RWPE2 (cell line): Measurements from ENCODE around the gene C3orf52.

Experiments used
- ATAC-seq: fragments of 200-7000 bp; cut with Tn5 transposase; 3 replicates; pipeline ENCODE4 v1.9.1; 2021; ENCODE audit warnings: low read depth
- DNase-seq: peaks from one replicate; pipeline ENCODE4 v3.0.0-alpha.2; 2020; ENCODE audit warnings: low spot score
- H3K27ac ChIP-seq: fragments of 450-650 bp; 2 replicates; pipeline ENCODE4 v1.5.1; 2017; ENCODE audit warnings: mild to moderate bottlenecking; ENCODE audit not compliant: poor library complexity, severe bottlenecking
- H3K27me3 ChIP-seq: fragments of 250-450 bp; sonication (Bioruptor Pico); 2 replicates; pipeline ENCODE4 v1.5.1; 2021; ENCODE audit warnings: mild to moderate bottlenecking, moderate library complexity; ENCODE audit not compliant: insufficient read depth, poor library complexity, severe bottlenecking
- H3K36me3 ChIP-seq: fragments of 250-450 bp; sonication (Bioruptor Pico); 2 replicates; pipeline ENCODE4 v1.5.1; 2020; ENCODE audit warnings: low read depth, mild to moderate bottlenecking, moderate library complexity
- H3K4me1 ChIP-seq: fragments of 250-450 bp; sonication (Bioruptor Pico); 2 replicates; pipeline ENCODE4 v1.5.1; 2021; ENCODE audit warnings: mild to moderate bottlenecking, moderate library complexity; ENCODE audit not compliant: insufficient read depth, poor library complexity, severe bottlenecking
- H3K4me3 ChIP-seq: fragments of 250-450 bp; sonication (Bioruptor Pico); 2 replicates; pipeline ENCODE4 v1.5.1; 2021; ENCODE audit warnings: mild to moderate bottlenecking, moderate library complexity; ENCODE audit not compliant: severe bottlenecking
- H3K9me3 ChIP-seq: fragments of 250-450 bp; sonication (Bioruptor Pico); 2 replicates; pipeline ENCODE4 v1.5.1; 2021; ENCODE audit warnings: mild to moderate bottlenecking, moderate library complexity; ENCODE audit not compliant: severe bottlenecking
- TF ChIP-seq, protein P1 (sequence below): fragments of 450-650 bp; IDR thresholded peaks from one replicate; pipeline ENCODE4 v1.5.1; 2017; ENCODE audit warnings: mild to moderate bottlenecking, moderate library complexity; ENCODE audit not compliant: poor library complexity, severe bottlenecking

The C3orf52 gene

GRCh38 chr3:112115806-112116383, 29.7 kb downstream of the C3orf52 start:
- H3K36me3 ChIP-seq = peaks cover 31% of the 10 kb centered on the region
- H3K4me1 ChIP-seq = no peaks in the 10 kb centered on the region
- no peak for ATAC-seq

GRCh38 chr3:112116748-112117186, 30.6 kb downstream of the C3orf52 start:
- Histone ChIP-seq H3K9me3 (no peaks in the 10 kb centered on the region), H3K4me3 (no peak overlapping the region), H3K4me1 (no peaks in the 10 kb centered on the region), H3K27ac (no peak overlapping the region), H3K36me3 (peaks cover 31% of the 10 kb centered on the region), H3K27me3 (no peaks in the 10 kb centered on the region)
- ATAC-seq = no peak
- TF ChIP-seq, protein P1, sequence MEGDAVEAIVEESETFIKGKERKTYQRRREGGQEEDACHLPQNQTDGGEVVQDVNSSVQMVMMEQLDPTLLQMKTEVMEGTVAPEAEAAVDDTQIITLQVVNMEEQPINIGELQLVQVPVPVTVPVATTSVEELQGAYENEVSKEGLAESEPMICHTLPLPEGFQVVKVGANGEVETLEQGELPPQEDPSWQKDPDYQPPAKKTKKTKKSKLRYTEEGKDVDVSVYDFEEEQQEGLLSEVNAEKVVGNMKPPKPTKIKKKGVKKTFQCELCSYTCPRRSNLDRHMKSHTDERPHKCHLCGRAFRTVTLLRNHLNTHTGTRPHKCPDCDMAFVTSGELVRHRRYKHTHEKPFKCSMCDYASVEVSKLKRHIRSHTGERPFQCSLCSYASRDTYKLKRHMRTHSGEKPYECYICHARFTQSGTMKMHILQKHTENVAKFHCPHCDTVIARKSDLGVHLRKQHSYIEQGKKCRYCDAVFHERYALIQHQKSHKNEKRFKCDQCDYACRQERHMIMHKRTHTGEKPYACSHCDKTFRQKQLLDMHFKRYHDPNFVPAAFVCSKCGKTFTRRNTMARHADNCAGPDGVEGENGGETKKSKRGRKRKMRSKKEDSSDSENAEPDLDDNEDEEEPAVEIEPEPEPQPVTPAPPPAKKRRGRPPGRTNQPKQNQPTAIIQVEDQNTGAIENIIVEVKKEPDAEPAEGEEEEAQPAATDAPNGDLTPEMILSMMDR = no peak
- DNase-seq = no peak

More at GRCh38 chr3:112115806-112116383, 29.7 kb downstream of the C3orf52 start:
- TF ChIP-seq, protein P1 = no peak
- no peak for DNase-seq
- H3K9me3 ChIP-seq = no peaks in the 10 kb centered on the region
- no peaks in the 10 kb centered on the region for H3K27me3 ChIP-seq
- no peak overlapping the region for H3K4me3 ChIP-seq
- H3K27ac ChIP-seq = no peak overlapping the region

DNA sequence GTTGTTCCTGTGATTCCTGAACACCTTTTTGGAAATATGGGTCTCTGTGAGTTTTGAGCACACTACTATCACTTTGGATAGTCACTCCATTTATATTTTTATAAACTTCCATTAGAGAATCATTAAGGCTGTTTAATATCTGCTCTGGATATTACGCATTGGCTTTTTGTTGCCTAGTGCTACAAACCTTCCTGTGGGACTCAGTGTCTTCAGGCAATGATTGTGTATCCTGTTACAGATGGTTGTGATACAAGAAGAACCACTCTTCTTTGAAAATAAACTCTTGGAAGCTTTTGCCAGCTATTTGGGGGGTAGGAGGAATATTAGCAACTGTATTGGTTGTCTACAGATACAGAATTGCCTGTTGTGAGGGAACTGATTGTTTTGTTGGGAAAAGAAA, 31.2 kb downstream of the C3orf52 start:
- Histone ChIP-seq H3K27me3 (no peaks in the 10 kb centered on the region), H3K4me1 (no peaks in the 10 kb centered on the region), H3K36me3 (peaks cover 37% of the 10 kb centered on the region), H3K9me3 (no peaks in the 10 kb centered on the region), H3K4me3 (no peak overlapping the region), H3K27ac (no peak overlapping the region)
- ATAC-seq (no peak), DNase-seq (no peak)
- TF ChIP-seq, protein P1 = no peak

DNA sequence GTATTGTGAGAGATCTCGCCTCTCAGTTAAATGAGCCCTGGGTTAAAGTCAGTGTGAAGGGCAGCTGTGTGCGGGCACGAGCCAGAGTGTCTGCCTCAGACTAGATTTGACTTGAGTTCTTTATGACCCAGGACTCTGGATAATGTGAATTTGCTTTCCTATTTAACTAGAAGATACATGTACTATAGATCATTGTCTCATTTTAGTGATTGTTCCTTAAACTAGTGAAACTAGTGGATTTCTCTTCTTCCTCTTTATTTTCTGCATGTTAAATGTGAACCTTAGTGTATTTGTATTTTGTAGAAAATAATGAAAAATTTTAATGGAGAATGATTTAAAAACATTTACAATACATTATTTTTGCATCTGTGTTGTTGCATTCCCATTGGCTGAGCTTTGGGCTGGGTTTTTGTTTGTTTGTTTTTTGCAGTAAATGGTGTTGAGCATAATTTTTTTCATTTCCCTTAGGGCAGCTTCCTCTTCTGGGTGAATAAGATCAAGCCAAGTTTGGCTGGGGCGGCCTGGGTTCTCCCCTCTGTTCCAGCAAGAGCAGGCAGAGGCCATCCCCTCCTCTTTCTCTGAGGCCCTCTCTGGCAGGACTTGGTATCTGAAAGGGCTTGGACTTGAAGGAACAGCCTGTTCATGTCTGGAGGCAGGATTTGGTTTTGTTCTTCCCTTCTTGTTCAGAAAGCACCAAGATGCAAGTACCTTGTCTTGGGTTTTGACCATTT, 31.8 kb downstream of the C3orf52 start:
- Histone ChIP-seq H3K27ac (no peak overlapping the region), H3K4me3 (no peak overlapping the region), H3K36me3 (peaks cover 34% of the 10 kb centered on the region), H3K4me1 (no peaks in the 10 kb centered on the region), H3K27me3 (no peaks in the 10 kb centered on the region), H3K9me3 (no peaks in the 10 kb centered on the region)
- no peak for DNase-seq
- no peak for ATAC-seq
- TF ChIP-seq, protein P1 = no peak
